CD4-positive, alpha-beta T cell treated with Interleukin-4 for 1 hour (primary cell): ENCODE results near the gene NTNG2.
"Not testable (repeated sequence)": the region's sequence is repeated elsewhere in the genome, so short reads cannot be mapped to it uniquely, and the experiment has no call there.

Experiments
- DNase-seq, 2 donors: peaks; one replicate each; pipeline ENCODE4 v3.0.0-alpha.2; 2020 to 2022

Gene NTNG2, protein sequence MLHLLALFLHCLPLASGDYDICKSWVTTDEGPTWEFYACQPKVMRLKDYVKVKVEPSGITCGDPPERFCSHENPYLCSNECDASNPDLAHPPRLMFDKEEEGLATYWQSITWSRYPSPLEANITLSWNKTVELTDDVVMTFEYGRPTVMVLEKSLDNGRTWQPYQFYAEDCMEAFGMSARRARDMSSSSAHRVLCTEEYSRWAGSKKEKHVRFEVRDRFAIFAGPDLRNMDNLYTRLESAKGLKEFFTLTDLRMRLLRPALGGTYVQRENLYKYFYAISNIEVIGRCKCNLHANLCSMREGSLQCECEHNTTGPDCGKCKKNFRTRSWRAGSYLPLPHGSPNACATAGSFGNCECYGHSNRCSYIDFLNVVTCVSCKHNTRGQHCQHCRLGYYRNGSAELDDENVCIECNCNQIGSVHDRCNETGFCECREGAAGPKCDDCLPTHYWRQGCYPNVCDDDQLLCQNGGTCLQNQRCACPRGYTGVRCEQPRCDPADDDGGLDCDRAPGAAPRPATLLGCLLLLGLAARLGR

DNA sequence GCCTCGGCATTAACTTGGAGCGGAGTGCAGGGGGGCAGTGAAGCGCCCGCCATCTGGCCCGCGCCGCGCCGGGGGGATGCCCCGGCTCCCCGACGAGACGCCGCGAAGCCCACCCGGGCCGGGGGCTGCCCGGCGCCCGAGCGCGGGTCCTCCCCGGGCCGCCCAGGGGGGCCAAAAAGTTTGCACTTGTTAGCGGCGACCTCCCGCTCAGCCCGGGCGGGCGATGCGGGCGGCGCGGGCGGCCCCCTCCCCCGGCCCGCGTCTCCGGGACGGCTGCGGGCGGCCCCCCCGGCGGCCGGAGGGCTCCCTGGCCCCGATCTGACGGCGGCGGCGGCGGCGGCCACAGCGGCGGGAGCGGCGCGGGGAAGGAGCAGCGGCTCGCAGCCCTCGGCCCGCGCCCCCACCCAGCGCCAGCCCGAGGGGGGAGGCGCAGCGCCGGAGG is at the start of gene NTNG2:
NTNG2 (plus strand) TSS at position 316 of the 442 bp plus-strand sequence. CDS start 4,774 bp downstream, outside the sequence.
- DNase-seq: no peak

DNA sequence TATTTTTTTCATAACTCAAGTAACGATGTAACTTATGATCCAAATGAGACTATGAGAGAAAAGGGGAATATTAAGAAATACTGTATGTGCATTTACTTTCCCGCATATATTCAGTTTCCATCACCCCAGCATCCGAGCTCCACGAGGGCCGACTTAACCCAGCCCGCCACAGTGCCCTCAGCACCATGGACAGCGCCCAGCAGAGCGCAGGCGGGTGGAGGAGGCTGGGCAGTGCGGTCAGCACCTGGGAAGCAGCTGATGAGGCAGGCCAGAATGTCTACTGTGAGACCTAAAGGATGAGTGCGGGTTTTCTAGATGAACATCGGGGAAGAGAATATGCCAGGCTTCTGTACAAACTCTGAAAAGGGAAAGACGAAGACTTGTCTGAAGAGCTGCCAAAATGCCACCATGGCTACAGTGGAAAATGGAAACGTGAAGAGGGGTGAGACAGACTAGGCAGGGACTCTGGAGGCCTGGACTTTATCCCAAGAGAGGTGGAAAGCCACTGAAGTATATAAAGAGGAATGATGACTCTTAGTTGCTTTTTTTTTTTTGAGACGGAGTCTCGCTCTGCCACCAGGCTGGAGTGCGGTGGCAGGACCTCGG is 47.7 kb upstream of the NTNG2 start:
- peak in 1 of 2 donors; percentile 8 for DNase-seq

DNA sequence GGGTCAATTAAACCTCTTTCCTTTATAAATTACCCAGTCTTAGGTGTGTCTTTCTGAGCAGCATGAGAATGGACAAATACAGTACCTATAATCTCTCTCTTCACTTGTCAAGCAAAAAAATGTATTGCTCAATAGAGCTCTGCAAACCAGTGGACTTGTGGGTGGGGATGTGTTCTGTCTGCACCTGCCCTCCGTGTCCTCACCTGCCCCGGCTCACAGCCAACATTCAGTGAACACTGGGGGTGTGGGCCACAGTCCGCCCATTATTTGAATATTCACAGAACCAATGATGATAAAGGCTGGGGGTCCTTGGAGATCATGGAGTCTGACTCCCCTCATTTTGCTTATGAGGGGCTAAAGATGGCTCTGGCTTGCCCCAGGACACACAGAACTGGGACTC is 45.3 kb upstream of the NTNG2 start:
- no peak for DNase-seq

DNA sequence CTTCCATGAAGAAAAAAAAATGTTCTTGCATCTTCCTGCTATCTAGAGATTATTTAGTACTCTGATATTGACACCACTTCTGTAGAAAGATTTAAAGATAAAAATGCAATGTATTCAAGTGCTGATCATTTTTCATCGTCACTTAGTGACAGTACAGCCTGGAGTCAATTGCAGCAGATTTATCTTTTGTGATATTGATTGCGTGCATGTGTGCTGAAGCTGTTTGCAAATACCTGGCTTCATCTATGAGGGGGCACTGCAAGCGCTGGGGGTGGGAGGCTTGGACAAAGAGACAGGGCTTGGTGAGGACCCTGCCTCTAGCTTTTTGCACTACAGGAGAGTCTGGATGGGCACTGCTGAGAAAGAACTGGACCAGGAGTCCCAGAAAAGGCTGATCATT is 44.2 kb upstream of the NTNG2 start:
- DNase-seq: no peak

DNA sequence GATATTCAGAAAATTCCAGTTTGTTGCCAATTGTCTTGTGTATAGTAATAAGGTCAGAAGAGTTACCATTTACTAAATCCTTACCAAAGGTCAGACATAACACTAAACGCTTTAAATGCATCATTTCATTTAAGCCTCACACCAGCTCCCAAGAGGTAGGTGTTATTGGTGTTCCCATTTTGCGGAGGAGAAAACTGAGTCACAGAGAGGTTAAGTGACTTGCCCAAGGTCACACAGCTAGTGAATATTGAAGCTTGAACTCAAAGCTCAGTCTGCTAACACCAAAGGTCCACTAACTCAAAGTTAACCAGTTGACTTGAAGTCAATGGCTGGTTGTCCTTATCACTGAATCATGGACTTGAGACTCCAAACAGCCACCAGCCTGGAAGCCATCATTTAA is 40.8 kb upstream of the NTNG2 start:
- DNase-seq: no peak

DNA sequence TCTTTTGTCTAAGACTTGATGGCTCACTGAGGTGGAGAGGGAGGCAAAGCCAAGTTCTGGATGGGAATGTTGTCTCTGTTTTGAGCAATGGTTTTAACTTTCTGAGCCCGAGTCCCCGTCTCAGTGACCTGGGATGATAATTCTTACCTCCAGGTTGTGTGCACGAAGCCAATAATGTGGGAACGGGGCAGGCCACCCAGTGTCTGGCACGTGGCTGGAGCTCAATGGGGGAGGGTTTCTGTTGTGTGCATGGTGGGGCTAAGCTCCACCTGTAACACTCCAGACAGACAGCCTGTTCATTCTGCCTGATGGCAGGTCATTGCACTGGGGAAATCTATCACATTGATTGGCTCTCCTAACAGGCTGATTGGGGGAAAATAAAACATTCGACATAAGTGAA is 37.1 kb upstream of the NTNG2 start:
- no peak for DNase-seq

DNA sequence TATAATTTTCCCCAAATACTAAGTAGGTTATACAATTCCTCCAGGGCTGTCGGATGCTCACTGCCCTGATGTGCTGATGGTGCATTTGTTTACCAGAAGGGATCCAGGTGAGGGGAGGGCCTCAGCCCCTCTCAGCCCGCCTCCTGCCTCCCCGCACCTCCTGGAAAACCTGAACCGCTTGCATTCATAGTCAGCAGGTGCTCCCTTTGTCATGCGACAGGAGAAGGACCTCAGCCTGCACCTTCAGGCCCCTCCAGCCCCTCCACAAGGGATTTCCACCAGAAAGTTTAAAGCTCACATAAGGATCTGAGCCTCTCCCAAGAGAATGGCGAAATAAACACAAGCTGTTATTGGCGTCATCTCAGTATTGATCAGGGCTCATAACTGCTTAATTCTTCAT is 36.5 kb upstream of the NTNG2 start:
- no peak for DNase-seq

DNA sequence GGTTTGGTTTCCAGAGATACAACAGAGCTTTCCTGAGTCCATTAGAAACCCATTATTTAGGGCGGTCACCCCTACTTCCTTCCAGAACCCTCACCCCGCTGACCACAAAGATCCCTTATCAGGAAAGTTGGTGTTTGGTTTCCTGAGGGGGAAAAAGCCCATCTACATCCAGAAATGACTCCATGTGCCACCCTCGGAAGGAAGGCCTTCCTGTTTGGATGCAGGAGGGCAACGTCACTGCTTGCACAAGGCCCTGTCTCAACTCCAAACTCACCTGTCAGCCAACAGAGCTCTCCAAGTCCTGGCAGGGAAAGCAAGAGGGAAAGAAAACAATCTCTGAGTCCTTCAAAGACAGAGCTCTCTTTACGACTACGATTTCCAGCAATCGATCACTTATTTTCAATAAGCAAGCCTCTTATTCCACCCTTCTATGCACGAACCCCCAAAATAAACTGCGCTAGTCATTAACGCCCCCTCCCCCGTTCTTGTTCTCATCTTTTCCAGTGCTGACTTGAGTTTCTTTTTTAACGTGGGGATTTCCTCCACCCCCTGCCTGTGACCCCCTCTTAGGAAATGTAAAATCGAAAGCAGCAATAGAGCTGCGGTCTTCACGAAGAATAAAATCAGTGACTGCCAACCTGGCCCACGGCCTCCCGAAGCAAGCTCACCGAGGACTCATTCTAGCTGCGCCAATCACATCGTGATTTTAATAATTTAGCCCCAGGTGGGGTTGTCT is 35.7 kb upstream of the NTNG2 start:
- DNase-seq: peak in 1 of 2 donors; percentile 11

DNA sequence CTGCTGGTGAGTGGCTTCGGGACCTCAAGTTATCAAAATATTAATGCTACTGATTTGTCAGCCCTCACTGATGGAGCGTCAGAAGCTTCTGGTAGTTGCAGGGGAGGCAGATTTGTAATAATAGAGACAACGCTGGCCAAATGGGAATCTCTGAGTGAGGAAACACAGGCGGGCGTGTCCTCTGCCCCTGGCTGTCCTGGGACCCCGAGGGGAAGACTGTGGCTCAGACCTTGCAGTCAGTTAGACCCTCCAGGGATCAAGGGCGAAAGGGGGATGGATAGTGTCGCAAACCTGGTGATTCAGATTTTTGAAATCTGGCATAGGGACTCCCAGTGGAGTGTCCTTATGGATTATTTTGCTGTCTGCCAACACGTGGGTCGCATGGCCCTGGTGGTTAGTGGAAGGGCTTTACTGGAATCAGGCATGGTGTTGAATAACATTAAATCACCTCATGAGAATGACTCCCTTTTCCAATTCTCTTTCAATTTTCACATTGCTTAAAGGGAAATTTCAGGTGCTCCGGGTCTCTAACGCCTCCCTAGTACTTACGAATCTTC is 35.1 kb upstream of the NTNG2 start:
- DNase-seq: no peak

DNA sequence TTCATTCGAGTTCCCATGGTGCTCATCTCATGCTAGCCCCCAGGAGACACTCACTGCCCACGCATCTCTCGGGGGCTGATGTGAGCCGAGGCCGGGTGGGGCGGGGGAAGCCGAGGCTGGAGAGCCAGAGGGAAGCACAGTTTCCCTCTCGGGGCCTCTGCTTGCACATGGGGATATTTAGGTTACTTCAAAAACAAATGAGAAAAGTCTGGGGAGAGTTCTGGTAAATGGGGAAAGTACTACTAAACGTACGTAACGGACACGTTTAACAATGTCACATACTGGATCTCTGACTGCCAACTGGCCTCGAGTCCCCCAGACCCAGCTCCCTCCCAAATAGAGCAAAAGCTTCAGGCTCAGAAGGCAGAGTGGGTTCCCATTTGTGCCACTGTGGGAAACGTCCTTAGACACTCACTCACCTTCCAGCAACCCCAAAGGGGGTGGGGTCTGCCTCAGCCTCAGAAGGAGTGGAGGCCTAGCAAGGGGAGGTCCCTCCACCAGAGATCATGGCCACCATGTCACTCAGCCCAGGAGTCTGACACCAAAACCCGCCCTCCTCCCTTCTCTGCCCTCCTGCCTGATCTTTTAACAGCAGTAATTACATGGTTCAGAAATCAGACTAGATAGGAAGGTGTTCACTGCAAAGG is 33.8 kb upstream of the NTNG2 start:
- DNase-seq: no peak

DNA sequence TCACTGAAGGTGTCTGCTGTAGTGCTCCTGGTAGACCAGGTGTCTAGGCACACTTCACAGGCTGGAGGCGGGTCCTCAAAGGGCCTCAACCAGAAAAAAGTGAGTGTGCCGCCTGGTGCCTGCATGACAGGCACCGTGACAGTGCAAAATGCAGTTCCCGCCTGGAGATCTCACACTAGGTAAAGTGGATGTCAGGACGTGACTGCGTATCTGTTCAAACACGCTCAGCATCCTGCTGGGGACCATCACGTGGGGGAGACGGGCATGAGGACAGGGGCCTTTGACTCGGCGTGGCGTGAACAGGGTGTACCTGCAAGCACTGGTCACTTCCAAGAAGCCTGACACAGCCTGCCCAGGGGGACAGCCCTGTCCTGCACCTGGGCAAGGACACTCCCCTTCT is 32.3 kb upstream of the NTNG2 start:
- DNase-seq: no peak

DNA sequence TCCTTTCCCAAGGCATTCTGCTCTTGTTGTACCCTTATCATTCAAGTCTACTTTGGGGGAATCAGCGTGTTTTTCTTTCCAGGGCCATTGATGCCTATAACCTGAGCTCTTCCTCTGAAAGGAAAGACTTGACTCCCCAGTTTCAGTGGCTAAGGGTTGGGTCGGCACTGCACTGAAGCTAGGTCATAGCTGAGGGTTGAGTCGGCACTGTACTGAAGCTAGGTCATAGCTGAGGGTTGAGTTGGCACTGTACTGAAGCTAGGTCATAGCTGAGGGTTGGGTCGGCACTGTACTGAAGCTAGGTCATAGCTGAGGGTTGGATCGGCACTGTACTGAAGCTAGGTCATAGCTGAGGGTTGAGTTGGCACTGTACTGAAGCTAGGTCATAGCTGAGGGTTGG is 27.8 kb upstream of the NTNG2 start:
- not testable (repeated sequence) for DNase-seq

DNA sequence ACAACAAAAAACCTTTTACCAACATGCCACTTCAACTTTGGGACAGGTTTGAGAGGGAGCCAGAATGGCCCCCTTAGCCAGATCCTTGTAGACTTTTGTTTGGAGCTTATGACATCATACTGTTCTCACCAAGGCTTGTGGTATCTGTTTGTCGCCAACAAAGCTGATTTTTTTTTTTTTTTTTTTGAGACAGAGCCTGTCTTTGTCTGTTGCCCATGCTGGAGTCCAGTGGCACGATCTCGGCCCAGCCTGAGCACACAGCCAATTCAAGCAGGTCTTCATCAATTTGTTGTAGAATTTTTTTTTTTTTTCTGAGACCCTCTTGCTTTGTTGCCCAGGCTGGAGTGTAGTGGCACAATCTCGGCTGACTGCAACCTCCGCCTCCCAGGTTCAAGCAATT is 26.4 kb upstream of the NTNG2 start:
- no peak for DNase-seq

DNA sequence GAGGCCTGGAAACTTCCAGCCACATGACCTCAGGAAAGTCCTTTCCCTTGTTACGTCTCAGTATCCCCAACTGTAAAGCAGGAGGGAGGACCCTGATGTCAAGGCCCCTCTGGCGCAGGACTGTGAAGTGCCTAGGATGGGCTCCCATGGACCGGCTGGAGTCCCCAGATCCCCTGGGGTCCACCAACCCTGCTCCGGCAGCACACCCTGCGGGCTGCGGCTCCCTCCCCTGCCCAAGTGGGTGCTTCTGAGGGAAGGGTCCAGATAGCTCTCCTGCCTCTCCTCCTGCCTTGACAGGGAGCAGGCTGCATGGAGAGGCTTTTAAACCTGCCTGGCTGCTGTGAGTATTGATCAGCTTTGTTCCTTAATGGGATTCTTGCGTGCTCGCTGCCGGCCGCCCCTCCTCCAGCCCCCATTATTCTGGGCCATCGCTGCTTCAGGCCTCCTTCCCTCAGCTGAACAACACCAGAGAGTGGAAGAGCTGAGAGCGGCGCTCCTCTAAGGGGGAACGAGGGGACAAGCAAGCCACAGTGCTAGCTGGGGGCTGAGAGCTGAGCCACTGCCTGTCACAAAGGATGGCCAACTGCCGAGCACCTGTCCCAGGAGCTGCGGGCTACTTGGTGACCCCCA is 25.6 kb upstream of the NTNG2 start:
- DNase-seq: no peak

DNA sequence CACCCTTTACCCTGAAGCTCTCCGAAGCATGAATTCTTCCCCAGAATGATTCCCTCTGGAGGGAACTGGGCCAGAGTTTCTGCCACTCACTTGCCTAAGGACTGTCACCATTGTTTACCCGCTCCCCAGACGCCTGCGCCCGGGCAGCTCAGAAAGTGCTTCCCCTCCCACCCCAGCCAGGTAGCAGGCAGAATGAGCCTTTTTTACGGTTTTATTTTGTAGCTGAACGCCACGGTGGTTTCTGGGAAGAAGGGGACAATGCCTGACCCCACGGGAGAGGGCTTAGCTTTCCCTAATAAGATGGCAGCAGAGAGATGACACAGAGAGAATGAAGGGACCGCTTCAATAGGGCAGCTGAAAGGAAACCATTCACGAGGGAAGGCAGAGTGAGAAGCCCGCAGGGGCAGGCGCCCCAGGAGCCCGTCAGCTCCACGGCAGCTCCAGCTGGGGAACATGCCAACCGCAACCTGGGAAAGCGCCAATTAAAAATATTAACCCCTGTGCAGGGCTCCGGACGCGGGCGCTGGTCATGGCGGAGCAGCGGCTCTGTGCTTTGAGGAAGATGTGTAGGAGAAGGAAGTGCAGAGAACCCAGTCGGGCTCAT is 20.4 kb upstream of the NTNG2 start:
- DNase-seq: no peak

DNA sequence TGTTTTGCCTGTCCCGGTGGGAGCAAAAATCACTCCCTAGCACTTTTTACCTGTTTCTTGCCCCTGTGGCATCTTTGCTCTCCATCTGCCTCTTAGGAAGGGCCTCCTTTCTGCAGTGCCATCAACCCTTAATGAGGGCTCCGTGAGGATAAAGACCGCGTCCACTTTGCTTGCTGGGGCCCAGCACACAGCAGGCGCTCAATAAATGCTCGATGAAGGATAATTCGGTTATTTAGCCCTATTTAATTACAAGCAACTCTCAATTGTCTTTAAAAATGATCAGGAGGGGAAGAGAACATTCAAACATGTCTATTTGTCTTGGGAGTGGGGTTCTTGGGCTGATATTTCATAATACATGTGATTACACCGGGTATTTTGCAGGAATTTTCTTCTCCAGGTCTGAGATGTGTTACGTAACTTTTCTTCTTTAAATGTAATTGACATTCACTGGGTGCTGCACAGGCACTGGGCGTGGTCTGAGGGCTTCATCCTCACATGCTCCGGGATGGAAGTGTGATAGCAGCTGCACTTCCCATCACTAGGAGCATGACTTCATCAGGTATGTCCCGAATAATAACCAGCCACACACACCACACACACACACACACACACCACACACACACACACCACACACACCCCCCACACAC is 19.8 kb upstream of the NTNG2 start:
- DNase-seq: no peak

DNA sequence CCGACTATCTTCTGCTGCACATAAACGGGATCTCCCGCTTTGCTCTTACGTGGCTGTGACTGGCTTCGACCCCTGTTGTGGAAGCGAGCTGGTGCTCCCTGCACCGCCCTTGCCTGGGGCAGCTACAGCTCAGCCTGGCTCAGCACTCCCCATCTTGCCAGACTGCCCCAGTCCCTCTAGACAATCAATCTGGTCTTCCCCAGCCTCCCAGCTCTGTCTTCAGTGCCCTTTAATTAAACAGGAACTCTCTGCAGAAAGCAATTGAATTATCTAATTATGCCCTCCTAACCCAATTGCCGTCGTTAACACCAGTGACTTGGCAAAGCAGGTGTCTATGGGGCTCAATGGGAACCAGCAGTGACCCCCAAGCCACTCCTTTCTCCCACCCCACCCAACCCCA is 18.9 kb upstream of the NTNG2 start:
- DNase-seq: no peak

DNA sequence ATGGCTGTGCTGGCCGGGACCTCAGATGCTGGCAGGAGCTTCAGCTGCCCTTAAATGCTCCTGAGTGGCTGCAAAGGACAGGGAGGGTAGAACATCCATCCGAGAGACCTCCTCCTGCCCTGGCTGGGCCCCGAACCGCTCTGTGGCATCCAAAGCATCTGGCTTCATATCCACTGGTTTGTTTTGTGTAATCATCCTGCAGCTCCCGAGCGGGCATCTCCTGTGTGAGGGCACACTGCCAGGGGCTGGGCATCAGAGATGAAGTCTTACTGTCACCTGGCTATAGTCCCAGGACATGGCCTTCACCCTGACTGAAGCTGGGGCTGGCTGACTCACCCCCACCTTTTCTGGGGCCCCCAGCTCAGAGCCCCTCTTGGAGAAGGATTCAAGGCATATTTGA is 18.5 kb upstream of the NTNG2 start:
- no peak for DNase-seq

DNA sequence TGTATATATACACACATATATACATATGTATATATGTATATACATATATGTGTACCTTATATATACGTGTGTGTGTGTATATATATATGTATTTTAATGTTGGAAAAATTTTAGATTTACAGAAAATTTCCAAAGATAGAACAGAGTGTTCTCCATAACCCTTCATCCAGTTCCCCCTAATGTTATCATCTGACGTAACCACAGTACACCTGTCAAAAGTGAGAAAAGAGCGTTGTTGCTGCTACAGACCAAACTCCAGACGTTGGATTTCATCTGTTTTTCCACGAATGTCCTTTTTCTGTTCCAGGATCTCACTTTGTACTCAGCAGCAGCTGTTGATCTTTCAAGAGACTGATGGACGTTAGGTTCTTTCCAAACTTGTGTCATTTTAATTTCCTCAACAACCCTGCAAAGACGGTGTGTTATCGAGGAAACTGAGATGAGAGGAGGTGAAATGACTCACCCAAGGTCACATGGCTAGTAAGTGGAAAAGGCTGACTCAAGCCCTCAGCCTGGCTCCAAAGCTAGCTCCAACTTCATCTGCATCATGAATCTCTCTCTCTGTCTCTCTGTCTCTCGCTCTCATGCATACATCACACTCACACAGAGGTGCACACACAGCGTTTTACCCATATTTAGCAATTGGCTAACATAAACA is 17.0 kb upstream of the NTNG2 start:
- no peak for DNase-seq

DNA sequence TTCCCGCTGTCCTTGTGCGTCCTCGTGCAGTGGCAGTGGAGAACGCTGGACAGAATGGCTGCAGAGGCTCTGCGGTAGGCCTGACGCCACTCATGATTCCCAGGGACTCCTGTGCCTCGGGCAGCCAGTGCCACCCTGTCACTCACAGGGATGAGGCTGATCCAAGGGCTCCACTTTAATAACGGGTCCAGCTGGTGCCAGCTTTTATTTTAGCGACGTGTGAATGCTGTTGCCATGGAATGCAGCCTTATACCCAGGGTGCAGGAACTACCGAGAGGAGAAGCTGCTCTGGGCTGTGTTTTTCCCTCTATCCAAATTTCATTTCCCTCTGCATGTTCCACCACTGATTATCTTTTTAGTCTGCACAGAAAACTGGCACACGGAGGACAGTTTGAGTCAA is 15.8 kb upstream of the NTNG2 start:
- DNase-seq: no peak

DNA sequence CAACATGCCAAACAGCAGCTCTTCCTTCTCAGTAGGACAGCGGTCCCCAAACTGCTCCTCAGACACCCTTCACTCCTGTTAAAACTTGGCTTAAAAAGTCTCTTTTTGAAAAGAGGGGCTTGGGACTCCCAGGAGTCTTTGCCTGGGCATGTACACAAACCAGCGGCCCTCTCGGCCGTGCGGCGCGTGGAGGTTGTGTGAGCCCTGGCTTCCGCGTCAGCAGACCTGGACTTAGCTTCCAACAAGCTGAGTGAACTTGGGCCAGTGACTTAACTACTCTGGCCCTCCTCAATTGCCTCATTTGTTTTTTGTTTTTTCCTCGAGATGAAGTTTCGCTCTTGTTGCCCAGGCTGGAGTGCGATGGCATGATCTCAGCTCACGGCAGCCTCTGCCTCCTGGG is 15.3 kb upstream of the NTNG2 start:
- DNase-seq: no peak
